HG02798 (cell line): ENCODE results near the gene ITGA1.

Experiments used
- ATAC-seq: cut with Tn5 transposase; IDR thresholded peaks from one replicate; pipeline ENCODE4 v1.9.1; 2021; ENCODE audit warnings: mild to moderate bottlenecking; ENCODE audit not compliant: unreplicated experiment, poor library complexity

The ITGA1 gene

GRCh38 chr5:52893105-52893504, 105.4 kb downstream of the ITGA1 start:
- ATAC-seq: no peak

DNA sequence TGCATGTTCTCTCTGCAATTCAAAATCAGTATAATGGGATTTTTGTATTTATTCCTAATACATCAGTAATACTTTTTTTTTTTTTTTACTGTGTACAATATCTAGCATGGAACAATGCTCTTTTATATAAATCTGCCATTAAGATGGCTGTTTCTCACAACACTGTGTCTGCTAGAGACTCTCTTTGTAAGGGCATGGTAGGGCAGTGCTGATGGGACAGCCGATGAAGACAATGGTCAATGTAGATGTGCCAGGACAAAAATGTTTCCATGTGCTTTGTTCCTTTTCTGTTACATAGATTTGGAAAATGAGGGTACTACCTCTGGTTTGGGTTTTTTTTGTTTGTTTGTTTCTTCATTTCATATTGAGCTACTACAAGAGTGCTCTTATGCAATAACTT, 106.1 kb downstream of the ITGA1 start:
- ATAC-seq: no peak

DNA sequence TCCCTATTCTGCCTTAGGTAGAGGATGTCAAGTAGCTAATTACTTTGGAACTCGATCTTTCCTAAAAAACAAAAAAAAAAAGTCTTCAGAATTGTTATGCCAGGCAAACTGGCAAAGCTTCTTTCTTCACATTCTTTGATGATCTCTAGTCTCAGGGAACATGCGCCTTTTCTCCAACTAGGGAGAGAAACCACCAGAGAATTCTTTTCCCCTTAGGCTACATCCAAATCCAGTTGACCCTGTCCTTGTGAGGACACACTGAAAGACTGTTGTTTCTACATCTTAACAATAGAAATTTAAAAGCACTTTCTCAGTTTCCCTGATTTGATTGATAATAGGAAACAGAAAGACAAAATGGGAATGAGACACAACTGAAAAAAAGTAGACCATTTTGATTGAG, 106.7 kb downstream of the ITGA1 start:
- no peak for ATAC-seq

DNA sequence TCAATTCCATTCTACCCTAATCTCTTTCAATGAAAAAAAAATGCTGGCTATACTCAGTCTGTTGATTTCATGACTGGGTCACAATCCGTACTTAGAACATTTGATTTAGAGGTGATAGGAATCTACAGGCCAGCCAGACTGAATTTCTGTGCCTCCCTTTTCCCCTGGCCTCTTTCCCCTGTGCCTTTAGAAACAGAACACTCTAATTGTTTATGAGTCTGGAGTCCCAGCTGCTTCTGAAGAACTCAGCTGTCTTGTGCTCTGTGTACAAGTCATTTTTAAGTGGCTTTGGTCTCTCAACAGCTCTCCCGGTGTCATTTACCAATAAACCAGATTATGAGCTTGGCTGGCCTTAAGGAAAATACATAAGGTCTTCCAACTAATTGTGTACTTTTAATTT, 107.4 kb downstream of the ITGA1 start:
- no peak for ATAC-seq

GRCh38 chr5:52895572-52896413, 108.1 kb downstream of the ITGA1 start:
- no peak for ATAC-seq

DNA sequence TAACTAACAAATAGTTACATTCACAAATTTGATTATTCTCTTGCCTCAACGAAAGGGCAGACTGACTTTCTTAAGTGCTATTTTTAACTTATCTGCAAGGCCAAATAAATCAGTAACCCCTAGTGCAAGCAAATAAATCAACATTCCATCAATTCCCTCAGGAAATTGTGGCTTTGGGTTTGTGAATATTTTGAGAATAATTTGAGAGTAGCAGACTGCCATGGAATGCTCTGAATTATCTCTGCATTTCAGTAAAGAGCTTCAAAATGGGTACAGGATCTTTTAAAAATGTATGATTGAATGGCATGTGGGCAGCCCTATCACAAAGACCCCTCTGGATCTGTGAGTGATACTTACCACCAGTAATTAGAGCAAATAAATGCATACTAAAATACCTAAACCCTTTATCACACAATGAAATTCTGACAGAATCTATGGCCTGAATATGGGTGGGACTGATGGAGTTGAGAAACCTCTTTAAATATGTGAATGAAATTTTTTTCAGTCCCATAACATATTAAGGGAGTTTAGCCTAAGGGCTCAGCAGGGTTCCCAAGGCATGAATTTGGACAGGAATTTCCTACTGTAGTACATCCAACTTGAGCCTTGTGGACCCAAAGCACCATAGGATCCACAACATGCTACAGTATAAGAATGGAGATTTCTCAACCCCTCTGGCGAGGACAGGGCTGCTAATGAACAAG, 109.0 kb downstream of the ITGA1 start:
- no peak for ATAC-seq

DNA sequence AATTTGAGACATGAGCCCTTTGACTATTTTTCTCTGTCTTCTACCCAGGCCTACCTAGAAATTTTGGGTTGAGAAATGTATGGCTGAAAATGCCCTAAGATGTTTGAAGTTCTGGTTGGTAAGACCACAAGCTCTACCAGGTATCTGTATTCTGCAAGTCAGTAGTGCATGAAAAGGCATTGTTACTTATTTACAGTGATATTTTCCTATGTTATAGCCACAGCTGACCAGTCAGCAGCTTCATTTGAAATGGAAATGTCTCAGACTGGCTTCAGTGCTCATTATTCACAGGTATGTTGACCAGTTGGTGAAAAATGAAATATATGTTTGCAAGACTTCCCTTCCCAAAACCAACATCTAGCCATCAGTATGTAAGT, 109.5 kb downstream of the ITGA1 start:
- ATAC-seq: no peak

DNA sequence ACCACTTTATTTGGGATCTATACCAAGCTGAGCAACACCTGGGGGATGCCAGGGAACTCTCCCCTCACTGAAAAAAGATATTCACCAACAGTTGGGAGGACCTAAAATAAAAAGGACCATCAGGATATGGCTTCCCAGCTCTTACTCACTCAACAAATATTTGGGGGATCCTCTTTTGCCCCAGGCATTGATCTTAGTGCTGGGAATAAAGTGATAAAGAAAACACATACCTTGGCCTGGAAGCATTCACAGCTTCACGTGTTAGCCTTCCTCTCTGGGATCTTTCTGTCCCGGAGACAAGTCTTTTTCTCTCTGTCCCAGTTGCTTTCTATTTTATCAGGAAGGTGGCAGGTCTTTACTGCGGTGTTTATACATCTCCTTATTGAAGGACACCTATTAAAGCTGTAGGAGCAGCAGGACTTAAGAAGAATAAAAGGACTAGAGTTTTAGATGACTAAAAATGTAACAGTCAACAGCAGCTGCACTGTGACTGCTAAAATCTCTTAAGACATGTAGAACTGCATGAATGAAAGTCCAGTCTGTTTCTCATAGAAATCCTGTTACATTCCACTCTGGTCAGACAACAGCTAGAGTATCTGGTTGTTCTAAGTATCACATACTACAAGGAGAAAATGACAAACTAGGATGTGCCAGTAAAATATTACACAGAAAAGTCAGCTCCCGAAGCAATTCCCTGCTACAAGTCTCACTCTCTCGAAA, 111.4 kb downstream of the ITGA1 start:
- ATAC-seq: no peak

DNA sequence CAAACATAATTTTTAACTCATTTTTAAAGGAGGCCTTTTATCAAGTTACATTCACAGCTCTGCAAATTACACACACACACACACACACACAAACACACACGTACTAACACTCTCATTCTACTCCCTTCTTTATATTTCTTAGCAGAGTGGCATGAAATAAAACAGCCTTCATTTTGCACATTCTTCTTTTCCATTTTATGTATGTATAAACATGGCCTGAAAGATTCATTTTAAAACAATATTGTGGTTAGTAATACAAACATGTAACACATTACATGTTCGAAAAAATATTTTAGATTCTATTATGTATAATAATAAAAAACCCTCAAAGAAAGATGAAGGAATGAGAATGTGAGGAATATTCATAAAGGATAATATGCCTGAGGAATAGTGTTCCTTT, 115.4 kb downstream of the ITGA1 start:
- ATAC-seq: no peak

DNA sequence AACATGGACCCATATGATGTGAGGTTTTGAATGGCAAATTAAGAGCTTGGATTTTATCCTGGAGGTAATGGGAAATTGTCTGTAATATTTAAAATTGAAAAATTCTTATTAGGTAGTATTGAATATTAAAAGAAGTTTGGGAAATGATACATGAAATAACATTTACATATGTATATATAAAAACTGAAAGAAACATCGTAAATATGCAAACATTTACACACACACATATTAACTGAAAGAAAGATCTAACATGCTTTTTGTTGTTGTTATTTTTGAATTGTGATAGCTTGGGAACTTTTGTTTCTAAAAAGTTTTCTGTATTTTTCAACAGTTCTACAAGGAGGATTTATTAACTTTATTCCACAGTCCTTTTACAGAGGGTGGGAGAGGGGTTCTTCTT, 118.6 kb downstream of the ITGA1 start:
- ATAC-seq: no peak

- ATAC-seq: no peak
These were observed 119.1 kb downstream of the ITGA1 start for GRCh38 chr5:52906845-52907244.

- ATAC-seq: no peak
These were observed 121.5 kb downstream of the ITGA1 start for GRCh38 chr5:52909192-52909591.

DNA sequence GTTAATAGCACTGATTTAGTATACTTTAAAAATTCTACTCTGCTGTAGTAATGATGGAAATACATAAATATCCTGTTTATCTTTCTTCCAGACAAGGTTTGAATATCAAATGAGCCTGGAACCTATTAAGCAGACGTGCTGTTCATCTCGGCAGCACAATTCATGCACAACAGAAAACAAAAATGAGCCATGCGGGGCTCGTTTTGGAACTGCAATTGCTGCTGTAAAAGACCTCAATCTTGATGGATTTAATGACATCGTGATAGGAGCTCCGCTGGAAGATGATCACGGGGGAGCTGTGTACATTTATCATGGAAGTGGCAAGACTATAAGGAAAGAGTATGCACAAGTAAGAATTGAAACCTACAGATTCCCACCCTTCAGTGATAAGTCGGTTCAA, 122.4 kb downstream of the ITGA1 start:
- ATAC-seq: no peak

GRCh38 chr5:52915176-52915875, 127.6 kb downstream of the ITGA1 start:
- peak; percentile 100 for ATAC-seq

DNA sequence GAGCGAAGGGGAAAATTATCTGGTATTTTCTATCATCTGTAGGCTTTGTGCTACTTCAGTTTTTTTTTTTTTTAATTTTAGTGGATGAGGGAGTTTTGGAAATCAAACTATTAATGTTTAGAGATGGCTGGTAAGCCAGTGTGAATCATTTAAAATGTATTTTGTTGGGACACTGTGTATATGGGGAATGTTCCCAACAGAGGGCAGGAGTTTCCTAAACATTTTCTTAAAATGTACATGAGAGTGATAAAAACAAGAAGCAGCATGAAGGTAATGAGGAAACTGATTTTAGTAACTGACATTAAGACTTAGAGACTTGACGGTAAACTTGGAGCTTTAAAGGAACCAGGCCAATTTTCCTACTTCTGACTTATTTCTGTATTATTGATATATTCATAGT, 133.2 kb downstream of the ITGA1 start:
- no peak for ATAC-seq

- ATAC-seq: no peak
These were observed 134.7 kb downstream of the ITGA1 start for GRCh38 chr5:52922384-52922783.

GRCh38 chr5:52924456-52924855, 136.7 kb downstream of the ITGA1 start:
- no peak for ATAC-seq

- ATAC-seq: no peak
These were observed 137.3 kb downstream of the ITGA1 start for GRCh38 chr5:52925001-52925400.

DNA sequence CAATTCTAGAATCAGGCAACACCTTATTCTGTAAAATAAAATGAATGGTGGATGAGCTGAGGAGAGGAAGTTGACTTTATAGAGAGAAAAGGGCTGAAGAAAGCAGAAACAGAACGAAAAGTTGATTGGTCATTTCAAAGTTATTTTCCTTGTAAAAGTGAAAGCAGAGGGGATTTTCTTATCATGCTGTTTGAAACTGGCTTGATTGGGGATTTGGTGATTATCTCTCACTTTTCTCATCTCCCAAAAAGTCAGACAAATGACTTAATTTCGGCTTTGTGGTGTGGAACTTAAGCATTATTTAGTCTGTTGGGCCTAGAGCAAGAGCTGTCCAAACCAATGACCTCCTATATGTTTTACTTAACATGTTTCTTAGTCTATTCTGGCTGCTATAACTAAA, 141.0 kb downstream of the ITGA1 start:
- ATAC-seq: no peak

GRCh38 chr5:52938226-52938625, 150.5 kb downstream of the ITGA1 start:
- ATAC-seq: no peak

DNA sequence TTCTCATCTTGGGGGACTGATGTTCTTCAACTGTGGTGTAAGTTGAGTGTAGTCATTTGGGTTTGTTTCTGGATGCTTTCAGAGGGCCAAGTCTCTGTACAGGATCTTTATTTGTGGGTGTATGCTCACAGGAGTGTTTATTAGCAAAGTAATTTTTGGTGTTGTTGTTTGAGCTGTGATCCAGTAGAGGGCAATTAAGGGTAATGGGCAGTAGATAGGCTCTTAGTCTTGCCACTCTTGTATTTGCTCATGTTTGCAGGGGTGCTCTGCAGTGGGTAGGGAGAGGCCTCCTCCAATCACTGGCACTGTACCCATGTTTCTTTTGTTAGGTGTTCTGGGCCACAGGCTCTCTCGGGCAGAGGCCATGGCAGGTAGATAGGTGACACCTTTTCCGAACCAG, 155.6 kb downstream of the ITGA1 start:
- ATAC-seq: no peak
